GM21528 (cell line): Measurements from ENCODE around the gene SLAMF7.
"Not testable (repeated sequence)": the region's sequence is repeated elsewhere in the genome, so short reads cannot be mapped to it uniquely, and the experiment has no call there.

Experiments used
- ATAC-seq: cut with Tn5 transposase; IDR thresholded peaks from one replicate; pipeline ENCODE4 v1.9.1; 2021; ENCODE audit warnings: mild to moderate bottlenecking, moderate library complexity; ENCODE audit not compliant: unreplicated experiment, low FRiP score

The SLAMF7 gene

DNA sequence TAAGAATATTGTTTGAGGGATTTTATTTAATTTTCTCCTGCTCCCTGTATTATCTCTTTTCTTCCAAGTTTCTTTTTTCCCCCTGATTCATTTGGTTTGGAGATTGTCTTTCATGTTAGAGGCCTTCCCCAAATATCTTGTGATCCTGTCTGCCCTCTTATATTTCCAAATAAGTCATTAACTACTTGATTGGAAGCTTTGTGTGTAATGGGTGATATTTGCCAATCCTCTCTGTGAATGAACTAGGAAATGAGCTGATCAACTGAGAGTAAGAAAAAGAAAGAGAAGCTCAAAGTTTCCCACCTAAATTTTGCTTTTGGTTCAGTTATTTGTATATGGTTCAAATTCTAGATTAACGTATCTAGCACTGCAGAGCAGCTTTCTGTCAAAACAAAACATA is 33.3 kb downstream of the SLAMF7 start:
- no peak for ATAC-seq

- ATAC-seq: no peak
Observed at GRCh38 chr1:160773093-160773492, 34.0 kb downstream of the SLAMF7 start.

DNA sequence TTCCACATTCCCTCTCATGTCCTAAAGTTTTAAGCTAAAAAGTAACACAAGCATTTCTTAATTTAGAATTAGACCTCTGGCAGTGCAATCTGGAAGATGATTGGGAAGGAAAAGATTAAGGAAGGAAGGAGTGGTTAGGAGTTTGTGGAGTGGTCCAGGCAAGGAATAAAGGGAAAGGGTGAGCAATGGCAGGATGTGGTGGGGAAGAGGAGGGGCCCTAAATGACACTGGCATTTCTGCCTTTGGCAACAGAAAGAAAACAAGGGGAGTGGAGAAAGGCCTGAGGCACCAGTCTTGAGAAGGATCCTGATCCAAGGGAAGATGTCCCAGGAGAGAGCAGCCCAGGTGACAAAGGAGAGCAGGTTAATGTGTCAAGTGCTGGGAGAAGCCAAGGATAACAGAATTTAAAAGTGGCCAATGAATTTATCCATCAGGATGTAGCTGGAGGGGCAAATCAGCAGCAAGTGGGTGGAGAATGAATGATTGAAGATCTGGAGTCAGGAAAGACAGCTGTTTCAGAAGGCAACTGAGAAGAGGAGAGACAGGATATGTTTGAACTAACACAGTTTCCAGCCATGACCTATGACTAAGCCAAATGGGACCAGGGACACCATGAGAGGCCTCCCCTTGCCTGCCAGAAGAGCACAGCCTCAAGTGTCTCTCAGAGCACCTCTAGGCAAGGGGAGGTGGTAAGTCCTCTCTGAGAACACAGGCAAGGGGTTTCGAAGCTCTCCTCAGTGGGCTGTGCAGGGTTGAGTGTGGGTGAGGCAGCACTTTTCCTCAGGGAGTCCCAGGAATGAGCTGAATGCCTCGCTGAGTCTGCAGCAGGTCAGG is 36.1 kb downstream of the SLAMF7 start:
- no peak for ATAC-seq

DNA sequence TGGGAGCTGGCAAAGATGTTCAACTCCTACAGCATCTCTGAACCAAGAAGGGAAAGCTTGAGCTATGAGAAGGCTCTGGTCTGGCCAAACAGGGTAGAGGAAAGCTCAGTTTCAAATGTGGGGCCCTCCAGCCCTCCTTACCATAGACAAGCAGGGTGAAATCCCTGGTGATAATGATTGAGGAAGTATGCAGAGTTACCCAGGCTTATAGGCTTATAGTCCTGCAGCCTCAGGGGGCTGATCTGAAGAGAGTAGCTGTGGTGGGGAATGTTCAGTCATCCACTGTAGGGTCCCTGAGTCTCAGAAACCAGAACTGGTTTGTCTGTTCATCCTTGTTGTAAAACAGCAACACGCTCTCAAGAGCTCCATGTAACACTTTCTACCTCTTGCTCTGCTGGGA is 37.1 kb downstream of the SLAMF7 start:
- no peak for ATAC-seq

DNA sequence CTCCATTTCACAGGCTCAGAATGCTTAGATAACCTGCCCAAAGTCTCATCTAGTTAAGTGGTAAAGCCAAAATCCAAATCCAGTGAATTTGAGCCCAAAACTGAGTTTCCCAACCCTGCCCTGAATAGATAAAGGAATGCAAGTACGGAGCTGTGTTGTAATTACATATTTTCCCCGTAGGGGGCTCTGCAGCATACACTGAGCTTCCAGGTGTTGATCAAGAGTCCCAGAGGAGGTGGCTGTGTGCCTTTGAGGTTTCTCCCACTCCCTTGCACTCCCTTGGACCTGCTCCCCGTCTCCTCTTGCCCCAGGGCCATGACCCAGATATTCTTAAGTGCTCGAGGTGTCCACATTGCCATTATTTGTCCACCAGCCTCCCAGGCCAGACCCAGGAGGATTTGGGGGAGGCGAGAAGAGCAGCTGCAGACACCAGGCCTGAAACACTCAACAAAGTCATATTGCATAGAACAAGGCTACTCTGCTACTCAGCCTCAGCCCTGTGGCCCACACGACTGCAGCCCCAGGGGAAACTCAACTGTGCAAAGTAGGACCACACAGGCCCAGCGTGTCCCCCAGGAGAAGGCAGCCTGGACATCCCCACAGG is 38.5 kb downstream of the SLAMF7 start:
- ATAC-seq: no peak

DNA sequence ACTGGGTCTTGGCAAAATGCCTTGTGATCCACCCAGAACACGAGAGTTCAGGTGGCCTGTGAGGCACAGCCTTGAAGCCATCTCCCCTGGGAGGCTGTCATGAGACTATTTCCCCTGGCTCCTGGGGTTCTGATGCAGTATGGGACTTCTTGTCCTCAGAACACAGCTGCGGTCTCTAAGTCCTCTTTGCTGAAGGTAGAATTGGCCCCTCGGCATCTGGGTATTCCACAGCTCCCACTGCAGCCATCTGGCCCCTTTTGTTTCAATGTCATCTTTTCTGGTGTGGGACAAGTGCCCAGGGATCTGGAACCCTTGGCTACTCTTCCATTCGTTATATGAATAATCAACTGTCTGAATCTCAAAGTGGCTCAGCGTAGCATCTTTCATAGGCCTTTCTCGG is 39.9 kb downstream of the SLAMF7 start:
- no peak for ATAC-seq

- ATAC-seq: no peak
Observed at GRCh38 chr1:160779626-160780397, 40.8 kb downstream of the SLAMF7 start.

- ATAC-seq: no peak
Observed at GRCh38 chr1:160780398-160780755, 41.3 kb downstream of the SLAMF7 start.

GRCh38 chr1:160781186-160781766 is 42.2 kb downstream of the SLAMF7 start:
- ATAC-seq: no peak

DNA sequence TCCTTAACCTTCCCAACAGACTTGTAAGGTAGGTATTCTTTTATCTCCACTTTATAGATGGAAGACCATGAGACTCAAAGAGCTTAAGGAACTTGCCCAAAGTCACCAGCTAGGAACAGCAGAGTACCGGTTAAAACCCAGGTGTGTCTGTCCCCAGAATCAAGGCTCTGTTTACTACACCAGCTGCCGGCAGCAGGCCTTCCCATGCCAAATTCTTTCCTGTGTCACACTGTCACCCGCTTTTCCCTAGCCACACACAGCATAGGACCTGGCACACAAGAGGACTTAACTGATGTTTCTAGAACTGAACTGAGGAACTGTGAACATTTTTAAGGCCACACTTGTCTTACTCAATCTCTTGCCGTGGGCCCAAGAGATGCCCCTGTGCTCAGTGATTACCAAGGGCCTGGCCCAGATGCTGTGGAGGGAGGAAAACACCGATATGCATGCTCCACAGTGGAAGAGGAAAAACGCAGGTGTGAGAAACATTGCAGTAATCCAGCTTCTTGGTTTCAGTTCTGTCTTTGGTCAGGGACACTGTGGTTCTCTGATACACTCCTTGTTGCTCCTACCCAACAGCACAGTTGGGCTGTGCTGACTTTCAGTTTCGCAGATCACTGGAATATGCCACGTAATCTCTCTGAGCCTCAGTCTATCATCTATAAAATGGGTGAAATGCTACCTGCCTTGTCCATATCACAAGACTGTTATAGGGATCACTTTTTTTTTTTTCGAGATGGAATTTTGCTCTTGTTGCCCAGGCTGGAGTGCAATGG is 43.1 kb downstream of the SLAMF7 start:
- ATAC-seq: peak; percentile 91

DNA sequence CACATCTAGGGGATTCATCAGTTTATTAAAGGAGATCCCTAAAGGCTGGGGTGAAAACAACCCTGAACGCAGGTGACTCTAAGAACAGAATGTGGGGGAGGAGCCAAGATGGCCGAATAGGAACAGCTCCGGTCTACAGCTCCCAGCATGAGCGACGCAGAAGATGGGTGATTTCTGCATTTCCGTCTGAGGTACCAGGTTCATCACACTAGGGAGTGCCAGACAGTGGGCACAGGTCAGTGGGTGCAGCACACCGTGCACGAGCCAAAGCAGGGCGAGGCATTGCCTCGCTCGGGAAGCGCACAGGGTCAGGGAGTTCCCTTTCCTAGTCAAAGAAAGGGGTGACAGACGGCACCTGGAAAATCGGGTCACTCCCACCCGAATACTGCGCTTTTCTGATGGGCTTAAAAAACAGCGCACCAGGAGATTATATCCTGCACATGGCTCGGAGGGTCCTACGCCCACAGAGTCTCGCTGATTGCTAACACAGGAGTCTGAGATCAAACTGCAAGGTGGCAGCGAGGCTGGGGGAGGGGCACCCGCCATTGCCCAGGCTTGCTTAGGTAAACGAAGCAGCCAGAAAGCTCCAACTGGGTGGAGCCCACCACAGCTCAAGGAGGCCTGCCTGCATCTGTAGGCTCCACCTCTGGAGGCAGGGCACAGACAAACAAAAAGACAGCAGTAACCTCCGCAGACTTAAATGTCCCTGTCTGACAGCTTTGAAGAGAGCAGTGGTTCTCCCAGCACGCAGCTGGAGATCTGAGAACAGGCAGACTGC is 44.1 kb downstream of the SLAMF7 start:
- not testable (repeated sequence) for ATAC-seq

GRCh38 chr1:160789051-160789701 is 50.1 kb downstream of the SLAMF7 start:
- ATAC-seq: no peak

GRCh38 chr1:160789702-160790611 is 50.9 kb downstream of the SLAMF7 start:
- ATAC-seq: peak; percentile 83

DNA sequence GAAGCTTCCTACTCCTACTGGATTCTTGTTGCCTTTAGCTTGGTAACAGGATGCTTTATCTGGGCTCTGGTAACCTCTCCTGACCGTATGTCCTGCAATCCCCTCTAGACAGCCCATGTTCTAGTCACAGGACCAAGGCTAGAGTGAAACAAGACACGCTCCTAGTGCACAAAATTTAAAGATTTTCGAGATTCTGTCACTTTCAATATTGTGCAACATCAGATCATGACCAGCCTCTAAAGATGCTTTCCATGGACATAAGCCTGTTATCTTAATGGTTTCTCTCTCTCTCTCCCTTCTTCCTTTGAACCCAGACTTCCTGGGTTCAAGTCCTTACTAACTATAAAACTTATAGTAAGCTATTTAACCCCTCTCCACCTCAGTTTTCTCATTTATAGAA is 55.3 kb downstream of the SLAMF7 start:
- no peak for ATAC-seq

DNA sequence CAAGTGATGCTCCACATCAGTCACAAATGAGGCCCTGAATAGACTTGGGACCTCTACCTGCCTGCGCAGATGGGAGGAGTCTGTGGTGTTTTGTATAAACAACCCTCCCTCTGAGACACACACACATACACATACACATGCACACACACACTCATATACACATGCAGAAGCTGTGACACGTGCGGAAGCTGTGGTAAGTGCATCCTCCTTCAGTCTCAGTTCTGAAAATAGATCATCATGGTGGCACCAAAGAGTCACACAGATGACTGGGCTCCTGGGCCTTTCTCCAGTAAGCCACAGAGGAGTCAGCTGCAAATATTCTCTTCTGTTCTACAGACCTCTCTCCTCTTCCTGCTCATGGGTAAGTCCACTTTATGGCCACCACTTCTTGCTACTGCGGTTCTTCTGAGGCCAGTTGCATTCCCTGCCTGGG is 56.9 kb downstream of the SLAMF7 start, which contains the start of gene LY9:
Gene LY9 (plus strand): TSS at position 224 of the 433 bp plus-strand sequence. CDS start 14 bp downstream, at position 238.
- peak; percentile 68 for ATAC-seq

- ATAC-seq: no peak
Observed at GRCh38 chr1:160797271-160797709, 58.2 kb downstream of the SLAMF7 start.

DNA sequence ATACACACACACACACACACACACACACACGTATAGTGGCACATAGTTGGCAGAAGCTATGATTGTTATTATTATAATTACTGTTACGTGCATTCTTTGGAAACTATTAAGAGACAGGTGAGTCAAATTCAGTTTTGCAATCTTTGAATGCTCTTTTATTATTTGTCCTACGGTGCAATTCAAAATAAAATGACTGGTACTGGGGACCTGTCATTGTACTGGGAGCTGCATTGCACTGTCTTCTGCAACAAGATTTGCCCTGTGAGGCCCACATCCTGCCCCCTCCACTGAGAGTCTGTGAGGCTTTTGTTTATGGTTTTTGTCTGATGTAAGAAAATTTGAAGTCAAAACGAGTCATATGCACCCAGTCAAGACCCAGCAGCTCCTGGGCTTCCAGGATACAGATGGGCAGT is 58.8 kb downstream of the SLAMF7 start:
- ATAC-seq: no peak

DNA sequence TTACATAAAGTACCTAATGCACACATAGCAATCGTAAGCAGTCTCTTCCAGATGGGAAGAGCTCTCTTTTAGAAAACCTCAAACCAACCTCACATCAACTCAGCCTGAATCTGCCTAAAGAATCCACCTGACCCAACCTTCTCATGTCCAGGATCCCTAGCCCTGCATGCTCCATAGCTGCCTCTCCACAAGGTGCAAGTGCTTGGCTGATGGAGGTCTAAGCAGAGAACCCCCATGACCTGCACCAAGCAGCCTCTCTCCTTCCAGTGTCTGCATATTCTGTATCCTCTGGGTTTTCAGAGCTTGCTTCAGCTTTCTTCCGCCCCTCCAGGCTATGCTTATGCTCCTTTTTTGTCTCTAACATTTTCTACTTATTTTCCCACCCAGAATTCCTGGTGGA is 59.4 kb downstream of the SLAMF7 start:
- no peak for ATAC-seq
